ENCODE data around the gene MEX3A. TPM values are rescaled to one million over a fixed set of nuclear protein-coding genes. Genes with fewer than 3 reads are reported as not detected.
A peak's percentile ranks its signal among the peaks of the same experiment; 100 is the strongest.

The MEX3A gene
- total and polyA plus RNA-seq, 10 of the 15 experiments (the other 5 are each of a cell fraction or from before 2014, with no cell fraction given): 0.11 to 5.1 (median 1.7) TPM

- peak; percentile 81; the same call in 1 of the 2 replicates for TF ChIP-seq TCF12 (IDR thresholded peaks at IDR 0.05; ENCODE audit: low read depth, low read length)
- TF ChIP-seq POLR2AphosphoS5 (IDR thresholded peaks at IDR 0.05; ENCODE audit: low read length): peak; percentile 60
- 0 out of 2 replicates have a peak, but pooled peaks have one; percentile 62 for TF ChIP-seq SMARCA5 (IDR thresholded peaks at IDR 0.05)
- peak; percentile 90 for TF ChIP-seq JUNB (IDR thresholded peaks at IDR 0.05)
- TF ChIP-seq GATAD2B (conservative IDR thresholded peaks at IDR 0.05; ENCODE audit: low read depth): peak; percentile 35; the same call in 1 of the 2 replicates
- no peak for TF ChIP-seq PML (IDR thresholded peaks at IDR 0.05; ENCODE audit: low read length)
Observed at GRCh38 chr1:156097499-156098178, 15.4 kb upstream of the MEX3A start (continued).

GRCh38 chr1:156096640-156097391 lies 14.6 kb upstream of the MEX3A start:
- ChIA-PET SMC1A (ENCODE audit: uncharacterized antibody, unreplicated experiment) (interaction anchor here (0.9 to 23.8 kb wide), 15 partner anchors 8 to 186 kb away, joined by 3 to 874 read pairs (median 4); partner anchors contain the start of genes LMNA, MEX3A and SMG5), RAD21 (ENCODE audit: unreplicated experiment) (interaction anchor here (0.7 to 22.4 kb wide), 14 partner anchors 10 to 130 kb away, joined by 3 to 695 read pairs (median 4); partner anchors contain the start of gene LMNA), CTCF (interaction anchor here (0.6 to 21.5 kb wide), 33 partner anchors 9 to 274 kb away, joined by 3 to 1294 read pairs (median 4); partner anchors contain the start of genes LMNA, MEX3A and PMF1), POLR2A (interaction anchor here (1.0 to 6.8 kb wide), 10 partner anchors 9 to 116 kb away, joined by 3 to 89 read pairs (median 9); partner anchors contain the start of genes LMNA and PMF1)
- in situ Hi-C loops (cut with MboI) (no loop called here), intact Hi-C loops (cut with micrococcal nuclease; ENCODE audit: unreplicated experiment) (loop anchor here (1.0 to 10.0 kb wide), 3 partner anchors 33 to 220 kb away; partner anchors contain the start of genes SMG5 and TMEM79)
- FAIRE-seq: peak; percentile 78
- peak; percentile 87 for ATAC-seq
- H3K4me1 ChIP-seq (ENCODE audit: control insufficient read depth, insufficient read depth, low read length): peaks cover 38% of the 10 kb centered on the region
- peak overlapping the region; percentile 74 for H3K4me2 ChIP-seq (ENCODE audit: control insufficient read depth, insufficient read depth)
- H4K20me1 ChIP-seq (ENCODE audit: control insufficient read depth, insufficient read depth): no peaks in the 10 kb centered on the region
- H2AFZ ChIP-seq (ENCODE audit: control insufficient read depth, low read depth, low read length): peak overlapping the region; percentile 57
- H3K79me2 ChIP-seq (ENCODE audit: control insufficient read depth, insufficient read depth, low read length): peaks cover 2% of the 10 kb centered on the region; the same call in 1 of the 2 replicates
- H3K4me3 ChIP-seq: no peak overlapping the region
- no TSS peak for BruUV-seq (replicated peaks)
- peak overlapping the region; percentile 79 for H3K27ac ChIP-seq (ENCODE audit: control insufficient read depth, insufficient read depth)
- no peaks in the 10 kb centered on the region for H3K27me3 ChIP-seq (replicated peaks in 1 of 2; ENCODE audit: control insufficient read depth in 2 of 2, insufficient read depth in 2 of 2, low read length in 1 of 2)
- H3K36me3 ChIP-seq (ENCODE audit: control insufficient read depth in 2 of 2, insufficient read depth in 2 of 2, low read length in 1 of 2): no peaks in the 10 kb centered on the region
- H3K9ac ChIP-seq (ENCODE audit: control insufficient read depth, insufficient read depth, low read length): peak overlapping the region; percentile 65
- DNase-seq (ENCODE audit: low read depth, low spot score): peak; percentile 93
- H3K9me3 ChIP-seq (replicated peaks; ENCODE audit: control insufficient read depth, insufficient read depth, low read length): no peaks in the 10 kb centered on the region
- 1% methylated on average over 14 of the region's 14 CpGs for WGBS (ENCODE audit: insufficient coverage, insufficient replicate concordance, low lambda C conversion rate, missing lambda C conversion rate)
- TF ChIP-seq EGR1 (IDR thresholded peaks at IDR 0.05; ENCODE audit: borderline replicate concordance in 1 of 2, low read depth in 2 of 2, low read length in 2 of 2) (peak in 1 of 2 experiments; percentile 25; a peak in 1 of 3 replicates), CUX1 (IDR thresholded peaks at IDR 0.05; ENCODE audit: insufficient replicate concordance, low read depth, low read length) (peak; percentile 92), E2F4 (IDR thresholded peaks at IDR 0.05; ENCODE audit: low read depth, low read length) (no peak), PKNOX1 (IDR thresholded peaks at IDR 0.05) (peak; percentile 71), NFXL1 (IDR thresholded peaks at IDR 0.05; ENCODE audit: borderline replicate concordance) (no peak)

All from GM12878 (cell line).